GM10266 (cell line): Measurements from ENCODE around the gene PRKCG.
A peak's percentile ranks its signal among the peaks of the same experiment; 100 is the strongest.
"Not testable (repeated sequence)": the region's sequence is repeated elsewhere in the genome, so short reads cannot be mapped to it uniquely, and the experiment has no call there.

Source experiments
- DNase-seq: peaks from one replicate; pipeline ENCODE4 v3.0.0; 2012; ENCODE audit errors: extremely low spot score
- TF ChIP-seq, protein P1 (sequence below): IDR thresholded peaks from 2 replicates; pipeline ENCODE4 v1.5.1; 2012; ENCODE audit warnings: mild to moderate bottlenecking, low read depth; ENCODE audit not compliant: control insufficient read depth, insufficient read depth; ENCODE audit errors: missing control alignments

Gene PRKCG

DNA sequence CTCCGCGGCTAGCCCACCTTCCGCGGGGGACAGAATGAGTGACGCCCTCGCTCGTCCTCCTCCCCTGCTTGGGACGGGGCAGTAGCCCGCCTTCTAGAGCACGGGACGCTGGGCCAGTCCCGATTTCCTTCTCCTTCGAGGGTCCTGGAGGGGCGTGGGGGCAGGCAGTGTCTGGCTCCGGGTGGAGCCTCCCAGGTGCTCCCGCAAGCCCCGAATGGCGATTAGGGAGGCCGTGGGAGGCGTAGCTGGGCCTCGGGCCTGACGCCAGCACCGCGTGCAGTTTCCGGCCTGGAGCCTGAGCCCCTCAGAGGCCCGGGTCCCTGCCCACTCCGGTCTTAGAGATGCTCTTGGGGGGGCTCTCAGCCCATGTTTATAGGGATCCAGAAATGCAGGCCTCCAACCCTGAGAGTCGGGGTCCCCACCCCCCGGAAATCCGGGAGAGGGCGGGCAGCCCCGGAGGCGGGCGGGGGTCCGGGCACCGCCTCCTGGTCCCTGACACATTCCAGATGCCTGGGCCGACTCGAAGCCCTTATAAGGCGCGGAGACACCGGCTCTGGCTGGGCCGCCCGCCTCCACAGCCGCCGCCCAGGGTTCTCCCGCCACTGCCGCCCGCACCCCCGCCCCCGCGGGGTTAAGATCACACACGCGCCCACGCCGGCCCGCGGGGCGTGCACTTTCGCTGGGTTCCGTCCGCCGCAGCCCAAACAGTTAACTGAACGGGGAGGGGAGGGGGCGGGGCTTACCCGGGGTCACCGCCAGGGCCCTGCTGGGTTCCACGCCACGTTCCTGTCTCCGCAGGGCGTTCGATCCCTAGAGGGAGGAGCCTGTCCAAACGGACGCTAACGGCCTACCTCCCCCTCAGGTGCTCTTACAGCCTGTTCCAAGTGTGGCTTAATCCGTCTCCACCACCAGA is 12.8 kb upstream of the PRKCG start:
- TF ChIP-seq, protein P1, sequence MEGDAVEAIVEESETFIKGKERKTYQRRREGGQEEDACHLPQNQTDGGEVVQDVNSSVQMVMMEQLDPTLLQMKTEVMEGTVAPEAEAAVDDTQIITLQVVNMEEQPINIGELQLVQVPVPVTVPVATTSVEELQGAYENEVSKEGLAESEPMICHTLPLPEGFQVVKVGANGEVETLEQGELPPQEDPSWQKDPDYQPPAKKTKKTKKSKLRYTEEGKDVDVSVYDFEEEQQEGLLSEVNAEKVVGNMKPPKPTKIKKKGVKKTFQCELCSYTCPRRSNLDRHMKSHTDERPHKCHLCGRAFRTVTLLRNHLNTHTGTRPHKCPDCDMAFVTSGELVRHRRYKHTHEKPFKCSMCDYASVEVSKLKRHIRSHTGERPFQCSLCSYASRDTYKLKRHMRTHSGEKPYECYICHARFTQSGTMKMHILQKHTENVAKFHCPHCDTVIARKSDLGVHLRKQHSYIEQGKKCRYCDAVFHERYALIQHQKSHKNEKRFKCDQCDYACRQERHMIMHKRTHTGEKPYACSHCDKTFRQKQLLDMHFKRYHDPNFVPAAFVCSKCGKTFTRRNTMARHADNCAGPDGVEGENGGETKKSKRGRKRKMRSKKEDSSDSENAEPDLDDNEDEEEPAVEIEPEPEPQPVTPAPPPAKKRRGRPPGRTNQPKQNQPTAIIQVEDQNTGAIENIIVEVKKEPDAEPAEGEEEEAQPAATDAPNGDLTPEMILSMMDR = no peak
- DNase-seq = peak; percentile 89

DNA sequence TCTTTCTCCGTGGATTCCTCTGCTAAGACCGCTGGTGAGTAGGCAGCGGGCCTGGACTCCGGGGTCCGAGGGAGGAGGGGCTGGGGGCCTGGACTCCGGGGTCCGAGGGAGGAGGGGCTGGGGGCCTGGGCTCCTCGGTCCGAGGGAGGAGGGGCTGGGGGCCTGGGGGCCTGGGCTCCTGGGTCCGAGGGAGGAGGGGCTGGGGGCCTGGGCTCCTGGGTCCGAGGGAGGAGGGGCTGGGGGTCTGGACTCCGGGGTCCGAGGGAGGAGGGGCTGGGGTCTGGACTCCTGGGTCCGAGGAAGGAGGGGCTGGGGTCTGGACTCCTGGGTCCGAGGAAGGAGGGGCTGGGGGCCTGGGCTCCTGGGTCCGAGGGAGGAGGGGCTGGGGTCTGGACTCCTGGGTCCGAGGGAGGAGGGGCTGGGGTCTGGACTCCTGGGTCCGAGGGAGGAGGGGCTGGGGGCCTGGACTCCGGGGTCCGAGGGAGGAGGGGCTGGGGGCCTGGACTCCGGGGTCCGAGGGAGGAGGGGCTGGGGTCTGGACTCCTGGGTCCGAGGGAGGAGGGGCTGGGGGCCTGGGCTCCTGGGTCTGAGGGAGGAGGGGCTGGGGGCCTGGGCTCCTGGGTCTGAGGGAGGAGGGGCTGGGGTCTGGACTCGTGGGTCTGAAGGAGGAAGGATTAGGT is 12.1 kb upstream of the PRKCG start:
- not testable (repeated sequence) for DNase-seq

DNA sequence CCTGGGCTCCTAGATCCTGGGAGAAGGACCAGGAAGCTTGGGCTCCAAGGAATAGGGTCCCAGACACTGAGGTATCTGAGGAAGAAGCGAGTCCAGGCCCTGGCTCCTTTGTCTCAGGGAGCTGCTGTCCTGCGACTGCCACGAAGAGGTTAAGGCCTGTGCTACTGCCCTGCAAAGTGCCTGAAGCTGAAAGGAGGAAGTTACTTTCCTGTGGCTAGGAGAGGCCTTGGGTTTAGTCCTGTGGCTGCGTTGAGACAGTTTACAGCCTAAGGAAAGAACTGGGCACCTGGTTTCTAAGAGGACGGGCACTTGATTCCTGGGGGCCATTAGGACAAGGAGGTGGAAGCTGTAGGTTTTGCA is 11.5 kb upstream of the PRKCG start:
- no peak for DNase-seq
- TF ChIP-seq, protein P1 = no peak

DNA sequence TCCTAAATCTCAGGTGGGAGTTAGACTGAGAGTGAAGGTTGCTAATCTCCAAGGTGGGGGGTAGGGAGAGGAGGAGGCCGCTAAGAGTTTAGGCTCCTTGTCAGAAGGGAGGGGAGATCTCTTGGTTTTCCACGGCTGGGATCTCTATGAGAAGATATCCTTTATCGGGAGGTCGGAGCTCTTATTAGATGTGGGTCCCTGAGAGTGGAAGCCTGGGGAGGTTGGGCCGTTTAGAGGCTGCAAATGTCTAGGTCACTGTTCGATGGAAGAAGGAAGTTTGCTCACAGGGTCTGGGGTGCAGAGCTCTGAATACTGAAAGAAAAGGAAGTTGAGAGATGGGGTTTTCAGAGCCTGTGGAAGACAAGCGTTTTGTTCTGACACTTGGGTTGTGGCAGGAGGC is 10.5 kb upstream of the PRKCG start:
- no peak for DNase-seq
- TF ChIP-seq, protein P1 = no peak

DNA sequence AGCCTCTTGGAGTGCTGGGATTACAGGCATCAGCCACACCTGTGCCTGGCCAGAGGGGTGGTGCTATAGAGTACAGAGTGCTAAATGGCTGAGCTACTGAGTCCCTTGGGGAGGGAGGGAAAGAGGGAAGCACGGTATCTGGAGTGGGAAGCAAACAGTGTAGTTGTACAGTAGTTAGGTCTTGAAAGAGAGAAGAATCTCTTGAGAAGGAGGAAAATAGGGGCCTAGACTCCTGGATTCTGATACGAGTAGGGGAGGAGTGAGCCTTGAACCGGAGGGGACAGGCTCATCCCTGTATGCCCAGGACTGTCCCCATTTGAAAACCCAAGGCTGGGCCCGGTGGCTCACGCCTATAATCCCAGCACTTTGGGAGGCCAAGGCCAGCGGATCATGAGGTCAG is 9.2 kb upstream of the PRKCG start:
- TF ChIP-seq, protein P1 = no peak
- DNase-seq = no peak

DNA sequence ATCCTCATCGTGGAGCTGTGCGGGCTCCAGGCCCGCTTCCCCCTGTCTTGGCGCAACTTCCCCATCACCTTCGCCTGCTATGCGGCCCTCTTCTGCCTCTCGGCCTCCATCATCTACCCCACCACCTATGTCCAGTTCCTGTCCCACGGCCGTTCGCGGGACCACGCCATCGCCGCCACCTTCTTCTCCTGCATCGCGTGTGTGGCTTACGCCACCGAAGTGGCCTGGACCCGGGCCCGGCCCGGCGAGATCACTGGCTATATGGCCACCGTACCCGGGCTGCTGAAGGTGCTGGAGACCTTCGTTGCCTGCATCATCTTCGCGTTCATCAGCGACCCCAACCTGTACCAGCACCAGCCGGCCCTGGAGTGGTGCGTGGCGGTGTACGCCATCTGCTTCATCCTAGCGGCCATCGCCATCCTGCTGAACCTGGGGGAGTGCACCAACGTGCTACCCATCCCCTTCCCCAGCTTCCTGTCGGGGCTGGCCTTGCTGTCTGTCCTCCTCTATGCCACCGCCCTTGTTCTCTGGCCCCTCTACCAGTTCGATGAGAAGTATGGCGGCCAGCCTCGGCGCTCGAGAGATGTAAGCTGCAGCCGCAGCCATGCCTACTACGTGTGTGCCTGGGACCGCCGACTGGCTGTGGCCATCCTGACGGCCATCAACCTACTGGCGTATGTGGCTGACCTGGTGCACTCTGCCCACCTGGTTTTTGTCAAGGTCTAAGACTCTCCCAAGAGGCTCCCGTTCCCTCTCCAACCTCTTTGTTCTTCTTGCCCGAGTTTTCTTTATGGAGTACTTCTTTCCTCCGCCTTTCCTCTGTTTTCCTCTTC is 8.0 kb upstream of the PRKCG start:
- TF ChIP-seq, protein P1 = no peak
- DNase-seq = no peak

DNA sequence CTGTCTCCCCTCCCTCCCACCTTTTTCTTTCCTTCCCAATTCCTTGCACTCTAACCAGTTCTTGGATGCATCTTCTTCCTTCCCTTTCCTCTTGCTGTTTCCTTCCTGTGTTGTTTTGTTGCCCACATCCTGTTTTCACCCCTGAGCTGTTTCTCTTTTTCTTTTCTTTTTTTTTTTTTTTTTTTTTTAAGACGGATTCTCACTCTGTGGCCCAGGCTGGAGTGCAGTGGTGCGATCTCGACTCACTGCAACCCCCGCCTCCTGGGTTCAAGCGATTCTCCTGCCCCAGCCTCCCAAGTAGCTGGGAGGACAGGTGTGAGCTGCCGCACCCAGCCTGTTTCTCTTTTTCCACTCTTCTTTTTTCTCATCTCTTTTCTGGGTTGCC is 7.4 kb upstream of the PRKCG start:
- TF ChIP-seq, protein P1 = no peak
- no peak for DNase-seq
